Ishikawa (cell line): ENCODE measurements around the gene PPP1R9B.

Experiments
- CEBPB ChIP-seq: IDR thresholded peaks from 2 replicates; pipeline ENCODE4 v1.6.1; 2012
- CREB1 ChIP-seq: IDR thresholded peaks from 2 replicates; pipeline ENCODE4 v1.6.1; 2012; ENCODE audit warnings: low read depth
- EP300 ChIP-seq: IDR thresholded peaks from 2 replicates; pipeline ENCODE4 v1.6.1; 2012; ENCODE audit warnings: borderline replicate concordance
- RAD21 ChIP-seq: IDR thresholded peaks from 2 replicates; pipeline ENCODE4 v1.6.1; 2012; ENCODE audit warnings: low read depth
- TCF12 ChIP-seq: IDR thresholded peaks from 2 replicates; pipeline ENCODE4 v1.6.1; 2012; ENCODE audit warnings: low read depth
- TEAD4 ChIP-seq: IDR thresholded peaks from 2 replicates; pipeline ENCODE4 v1.6.1; 2012

DNA sequence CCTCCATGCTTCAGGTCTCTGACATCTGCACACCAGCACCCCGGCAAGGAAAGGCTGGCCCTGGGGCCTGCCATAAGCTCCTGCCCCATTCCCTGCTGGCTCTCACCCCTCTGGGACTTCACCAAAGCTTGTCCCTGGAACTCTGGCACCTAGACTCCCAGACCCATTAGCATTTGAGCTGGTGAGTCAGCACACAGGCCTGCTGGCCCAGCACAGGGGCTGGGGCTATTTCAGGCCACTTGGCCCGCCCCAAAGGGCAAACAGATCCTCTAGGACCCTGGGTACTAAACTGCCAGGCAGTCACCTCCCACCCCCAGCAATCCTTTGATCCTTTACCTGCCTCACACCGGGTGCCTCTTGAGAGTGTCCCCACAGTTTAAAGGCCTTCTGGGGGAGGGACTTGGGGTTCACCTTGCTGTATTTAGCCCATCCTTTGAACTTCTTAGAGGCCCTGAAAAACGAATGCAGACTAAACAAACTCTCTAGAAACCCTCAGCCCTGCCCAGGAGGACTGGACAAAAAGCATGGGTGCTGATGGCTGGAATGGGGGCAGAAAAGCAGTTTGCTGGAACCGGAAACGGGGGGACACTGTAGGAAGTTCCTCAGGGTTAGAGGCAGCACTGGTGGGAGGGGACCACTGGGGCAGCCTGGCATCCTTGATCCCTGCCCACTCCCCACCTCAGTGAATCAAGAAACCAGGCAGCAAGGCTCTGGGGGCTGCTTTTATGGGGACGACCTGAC, 17.3 kb downstream of the PPP1R9B start:
- no peak for TF ChIP-seq CREB1
- TF ChIP-seq TEAD4: no peak
- no peak for TF ChIP-seq CEBPB
- no peak for TF ChIP-seq RAD21
- no peak for TF ChIP-seq EP300
- no peak for TF ChIP-seq TCF12
